Esophagus muscularis mucosa (tissue), 3 donors: ENCODE measurements around the gene ZNF674.

Experiments
- CTCF ChIP-seq, 3 experiments: fragments of 200-600 bp in 2 of 3; fragments of 450-650 bp in 1 of 3; sonication (generic) in 2 of 3; IDR thresholded peaks; one replicate each; pipeline ENCODE4 v1.5.1; 2017 to 2019; ENCODE audit warnings: antibody characterized with exemption in 3 of 3, mild to moderate bottlenecking in 2 of 3, moderate library complexity in 1 of 3
- POLR2AphosphoS5 ChIP-seq, 2 donors: sonication (generic); formaldehyde crosslinking; IDR thresholded peaks; one replicate each; pipeline ENCODE4 v1.6.1; 2017; ENCODE audit warnings: antibody characterized with exemption in 2 of 2

GRCh38 chrX:46573331-46573891 is 28.2 kb upstream of the ZNF674 start, which contains the start of gene CHST7:
- no peak for TF ChIP-seq CTCF (IDR thresholded peaks at IDR 0.05)
- TF ChIP-seq POLR2AphosphoS5 (IDR thresholded peaks at IDR 0.05): peak in 1 of 2 donors; percentile 52
